Ascending aorta (tissue), 2 donors: ENCODE results near the gene ATP2A1. TPM values are rescaled to one million over a fixed set of nuclear protein-coding genes. Genes with fewer than 3 reads are reported as not detected.

Experiments
- DNase-seq, 2 donors: peaks; one replicate each; pipeline ENCODE4 v3.0.0-alpha.2; 2019; ENCODE audit warnings: low spot score in 2 of 2
- H3K27ac ChIP-seq, 2 donors: fragments of 200-600 bp; sonication (generic); one replicate each; pipeline ENCODE4 v1.5.1; 2016 to 2017; ENCODE audit warnings: mild to moderate bottlenecking in 1 of 2
- H3K27me3 ChIP-seq: fragments of 200-600 bp; sonication (generic); one replicate; pipeline ENCODE4 v1.5.1; 2017
- H3K36me3 ChIP-seq, 2 donors: fragments of 200-600 bp; sonication (generic); one replicate each; pipeline ENCODE4 v1.5.1; 2016
- H3K4me1 ChIP-seq, 2 donors: fragments of 200-600 bp; sonication (generic); one replicate each; pipeline ENCODE4 v1.5.1; 2016 to 2017; ENCODE audit warnings: mild to moderate bottlenecking in 1 of 2
- H3K4me3 ChIP-seq, 2 donors: fragments of 200-600 bp; sonication (generic); one replicate each; pipeline ENCODE4 v1.5.1; 2016 to 2017; ENCODE audit warnings: mild to moderate bottlenecking in 1 of 2
- H3K9me3 ChIP-seq, 2 donors: fragments of 200-600 bp; sonication (generic); one replicate each; pipeline ENCODE4 v1.5.1; 2016
- intact Hi-C: fragments of 100-400 bp; cut with DNase I; formaldehyde crosslinking; loops from one replicate; pipeline ENCODE4 v1.15.1; 2023
- total RNA-seq: library from RNA; depleted of rRNA; stranded (reverse); fragments of >200 nt; gene quantifications from one replicate; pipeline ENCODE4 v1.1.0, GENCODE V29; 2016
- TF ChIP-seq, protein P1 (sequence below), 3 experiments: fragments of 200-600 bp in 2 of 3; fragments of 450-650 bp in 1 of 3; sonication (generic) in 2 of 3; IDR thresholded peaks; one replicate each; pipeline ENCODE4 v1.5.1; 2016 to 2019; ENCODE audit warnings: antibody characterized with exemption in 3 of 3, mild to moderate bottlenecking in 1 of 3, moderate library complexity in 1 of 3

Gene ATP2A1
- total RNA-seq, 1 donor from 2014 or later, result not detected

DNA sequence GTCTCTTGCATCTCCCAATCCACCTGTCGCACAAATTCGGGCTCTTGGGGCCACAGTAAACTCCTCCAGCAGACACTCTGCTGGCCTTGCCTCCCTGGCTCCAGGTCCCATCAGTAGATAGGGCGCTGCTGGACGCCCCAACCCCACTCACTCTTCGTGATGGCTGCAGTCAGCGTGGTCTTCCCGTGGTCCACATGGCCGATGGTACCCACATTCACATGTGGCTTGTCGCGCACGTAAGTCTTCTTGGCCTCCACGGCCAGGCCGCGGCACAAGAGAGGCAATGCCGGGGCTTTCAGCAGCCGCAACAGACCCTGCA lies 32.6 kb upstream of the ATP2A1 start:
- H3K36me3 ChIP-seq, result peaks cover 30 to 34% of the 10 kb centered on the region in 2 donors
- H3K27ac ChIP-seq, result peak overlapping the region; percentile 89 to 90
- H3K4me3 ChIP-seq, result peak overlapping the region; percentile 75 to 99
- H3K9me3 ChIP-seq, result no peaks in the 10 kb centered on the region
- no peak for DNase-seq
- H3K4me1 ChIP-seq, result peaks cover 13 to 19% of the 10 kb centered on the region in 2 donors
- intact Hi-C loops, result loop anchor here (1.0 to 10.0 kb wide), 6 partner anchors 18 to 291 kb away; partner anchors contain the start of genes NFATC2IP, RABEP2, SGF29 and SH2B1
- TF ChIP-seq, protein P1, sequence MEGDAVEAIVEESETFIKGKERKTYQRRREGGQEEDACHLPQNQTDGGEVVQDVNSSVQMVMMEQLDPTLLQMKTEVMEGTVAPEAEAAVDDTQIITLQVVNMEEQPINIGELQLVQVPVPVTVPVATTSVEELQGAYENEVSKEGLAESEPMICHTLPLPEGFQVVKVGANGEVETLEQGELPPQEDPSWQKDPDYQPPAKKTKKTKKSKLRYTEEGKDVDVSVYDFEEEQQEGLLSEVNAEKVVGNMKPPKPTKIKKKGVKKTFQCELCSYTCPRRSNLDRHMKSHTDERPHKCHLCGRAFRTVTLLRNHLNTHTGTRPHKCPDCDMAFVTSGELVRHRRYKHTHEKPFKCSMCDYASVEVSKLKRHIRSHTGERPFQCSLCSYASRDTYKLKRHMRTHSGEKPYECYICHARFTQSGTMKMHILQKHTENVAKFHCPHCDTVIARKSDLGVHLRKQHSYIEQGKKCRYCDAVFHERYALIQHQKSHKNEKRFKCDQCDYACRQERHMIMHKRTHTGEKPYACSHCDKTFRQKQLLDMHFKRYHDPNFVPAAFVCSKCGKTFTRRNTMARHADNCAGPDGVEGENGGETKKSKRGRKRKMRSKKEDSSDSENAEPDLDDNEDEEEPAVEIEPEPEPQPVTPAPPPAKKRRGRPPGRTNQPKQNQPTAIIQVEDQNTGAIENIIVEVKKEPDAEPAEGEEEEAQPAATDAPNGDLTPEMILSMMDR (IDR thresholded peaks at IDR 0.05), result no peak
- no peaks in the 10 kb centered on the region for H3K27me3 ChIP-seq

GRCh38 chr16:28846080-28846932 lies 32.0 kb upstream of the ATP2A1 start, which contains the start of gene TUFM:
Gene TUFM, minus strand, starts transcription at chr16:28846348. Its CDS starts 79 bp downstream, at chr16:28846269.
- Histone ChIP-seq H3K4me3 (peak within 1 kb of the TSS; percentile 75 to 99), H3K9me3 (no peaks in the 10 kb centered on the region), H3K36me3 (peaks cover 30 to 31% of the 10 kb centered on the region in 2 donors), H3K4me1 (peaks cover 13 to 19% of the 10 kb centered on the region in 2 donors), H3K27me3 (no peaks in the 10 kb centered on the region), H3K27ac (peak within 1 kb of the TSS; percentile 89 to 94)
- DNase-seq, result peak; percentile 95 to 99
- intact Hi-C loops, result loop anchor here (1.0 to 10.0 kb wide), 6 partner anchors 17 to 292 kb away; partner anchors contain the start of genes NFATC2IP, RABEP2, SGF29 and SH2B1
- TF ChIP-seq, protein P1 (IDR thresholded peaks at IDR 0.05), result peak; percentile 49 to 93 (median 77)

DNA sequence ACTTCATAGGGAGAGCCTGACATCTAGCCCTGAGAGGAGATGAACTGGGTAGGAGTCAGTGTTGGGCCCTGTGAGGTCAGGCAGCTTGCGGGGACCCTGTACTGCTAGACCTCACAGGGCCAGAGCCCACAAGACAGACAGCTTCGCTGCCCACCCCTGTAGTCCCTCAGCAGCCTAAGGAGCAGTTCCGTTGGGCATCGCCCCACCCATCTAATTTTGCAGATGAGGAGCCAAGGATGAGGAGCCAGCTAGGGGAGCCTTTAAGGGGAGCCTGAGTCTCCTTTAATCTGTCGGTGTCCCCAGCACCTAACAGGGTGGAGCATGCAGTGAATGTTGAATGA lies 31.4 kb upstream of the ATP2A1 start:
- TF ChIP-seq, protein P1 (IDR thresholded peaks at IDR 0.05), result no peak
- Histone ChIP-seq H3K27me3 (no peaks in the 10 kb centered on the region), H3K27ac (peak overlapping the region; percentile 89 to 94), H3K36me3 (peaks cover 28 to 30% of the 10 kb centered on the region in 2 donors), H3K9me3 (no peaks in the 10 kb centered on the region), H3K4me3 (peak overlapping the region; percentile 75 to 99), H3K4me1 (peaks cover 13 to 19% of the 10 kb centered on the region in 2 donors)
- intact Hi-C loops, result loop anchor here (1.0 to 10.0 kb wide), 6 partner anchors 16 to 292 kb away; partner anchors contain the start of genes NFATC2IP, RABEP2, SGF29 and SH2B1
- no peak for DNase-seq

DNA sequence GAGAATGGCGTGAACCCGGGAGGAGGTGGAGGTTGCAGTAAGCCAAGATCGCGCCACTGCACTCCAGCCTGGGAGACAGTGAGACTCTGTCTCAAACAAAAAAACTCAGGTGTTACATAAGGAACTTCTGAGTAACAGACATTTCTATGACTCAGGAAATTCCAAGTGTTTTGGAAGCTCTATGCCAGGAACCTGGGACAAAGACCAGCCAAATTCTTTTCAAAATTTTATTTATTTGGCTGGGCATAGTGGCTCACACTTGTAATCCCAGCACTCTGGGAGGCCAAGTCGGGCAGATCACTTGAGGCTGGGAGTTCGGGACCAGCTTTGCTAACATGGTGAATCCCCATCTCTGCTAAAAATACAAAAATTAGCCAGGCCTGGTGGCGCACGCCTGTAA lies 19.9 kb upstream of the ATP2A1 start:
- no peak overlapping the region for H3K27ac ChIP-seq
- intact Hi-C loops, result no loop called here
- no peaks in the 10 kb centered on the region for H3K27me3 ChIP-seq
- H3K36me3 ChIP-seq, result no peaks in the 10 kb centered on the region
- H3K4me1 ChIP-seq, result peaks cover 0 to 8% of the 10 kb centered on the region in 2 donors
- DNase-seq, result no peak
- H3K9me3 ChIP-seq, result no peaks in the 10 kb centered on the region
- H3K4me3 ChIP-seq, result no peak overlapping the region
- TF ChIP-seq, protein P1 (IDR thresholded peaks at IDR 0.05), result no peak

GRCh38 chr16:28859326-28859725 lies 19.0 kb upstream of the ATP2A1 start:
- no peak for DNase-seq
- Histone ChIP-seq H3K36me3 (no peaks in the 10 kb centered on the region), H3K9me3 (no peaks in the 10 kb centered on the region), H3K4me1 (peaks cover 0 to 11% of the 10 kb centered on the region in 2 donors), H3K27me3 (no peaks in the 10 kb centered on the region), H3K4me3 (no peak overlapping the region), H3K27ac (no peak overlapping the region)
- intact Hi-C loops, result no loop called here
- TF ChIP-seq, protein P1 (IDR thresholded peaks at IDR 0.05), result no peak
